Measurements from ENCODE around the gene EVC. TPM values are rescaled to one million over a fixed set of nuclear protein-coding genes. Genes with fewer than 3 reads are reported as not detected.

EVC gene
- total and polyA plus RNA-seq, 2 of the 4 experiments (the other 2 are of a cell fraction), result 16.8 to 18.9 TPM

DNA sequence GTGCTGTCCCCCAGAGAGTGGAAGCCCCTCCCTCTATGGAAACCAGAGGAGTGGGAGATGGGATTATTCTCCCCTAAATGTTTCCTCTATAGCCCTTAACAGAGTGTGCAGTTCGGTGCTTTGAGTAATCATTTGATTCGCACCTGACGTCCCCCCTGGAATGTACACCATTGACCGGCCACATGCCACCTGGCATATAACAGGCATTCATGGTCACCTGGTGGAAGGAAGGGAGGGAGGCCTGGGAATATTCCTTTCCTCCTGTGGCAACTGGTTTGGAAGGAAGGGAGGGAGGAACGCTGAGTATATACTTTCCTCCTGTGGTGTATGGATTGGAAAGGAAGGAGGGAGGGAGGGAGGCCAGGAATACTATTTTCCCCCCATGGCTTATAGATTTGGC, 104.6 kb downstream of the EVC start:
- ATAC-seq (ENCODE audit: low read depth) (no peak), DNase-seq (no peak)
- no peak overlapping the region for H2AFZ ChIP-seq (replicated peaks; ENCODE audit: low read length, poor library complexity)
- no TSS peak for BruUV-seq (replicated peaks)
- TF ChIP-seq, protein P1, sequence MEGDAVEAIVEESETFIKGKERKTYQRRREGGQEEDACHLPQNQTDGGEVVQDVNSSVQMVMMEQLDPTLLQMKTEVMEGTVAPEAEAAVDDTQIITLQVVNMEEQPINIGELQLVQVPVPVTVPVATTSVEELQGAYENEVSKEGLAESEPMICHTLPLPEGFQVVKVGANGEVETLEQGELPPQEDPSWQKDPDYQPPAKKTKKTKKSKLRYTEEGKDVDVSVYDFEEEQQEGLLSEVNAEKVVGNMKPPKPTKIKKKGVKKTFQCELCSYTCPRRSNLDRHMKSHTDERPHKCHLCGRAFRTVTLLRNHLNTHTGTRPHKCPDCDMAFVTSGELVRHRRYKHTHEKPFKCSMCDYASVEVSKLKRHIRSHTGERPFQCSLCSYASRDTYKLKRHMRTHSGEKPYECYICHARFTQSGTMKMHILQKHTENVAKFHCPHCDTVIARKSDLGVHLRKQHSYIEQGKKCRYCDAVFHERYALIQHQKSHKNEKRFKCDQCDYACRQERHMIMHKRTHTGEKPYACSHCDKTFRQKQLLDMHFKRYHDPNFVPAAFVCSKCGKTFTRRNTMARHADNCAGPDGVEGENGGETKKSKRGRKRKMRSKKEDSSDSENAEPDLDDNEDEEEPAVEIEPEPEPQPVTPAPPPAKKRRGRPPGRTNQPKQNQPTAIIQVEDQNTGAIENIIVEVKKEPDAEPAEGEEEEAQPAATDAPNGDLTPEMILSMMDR (conservative IDR thresholded peaks at IDR 0.05; ENCODE audit: low read depth, low read length), result no peak
- no peak for TF ChIP-seq POLR2A (IDR thresholded peaks at IDR 0.05; ENCODE audit: low read depth, low read length)
- TF ChIP-seq, protein P2, sequence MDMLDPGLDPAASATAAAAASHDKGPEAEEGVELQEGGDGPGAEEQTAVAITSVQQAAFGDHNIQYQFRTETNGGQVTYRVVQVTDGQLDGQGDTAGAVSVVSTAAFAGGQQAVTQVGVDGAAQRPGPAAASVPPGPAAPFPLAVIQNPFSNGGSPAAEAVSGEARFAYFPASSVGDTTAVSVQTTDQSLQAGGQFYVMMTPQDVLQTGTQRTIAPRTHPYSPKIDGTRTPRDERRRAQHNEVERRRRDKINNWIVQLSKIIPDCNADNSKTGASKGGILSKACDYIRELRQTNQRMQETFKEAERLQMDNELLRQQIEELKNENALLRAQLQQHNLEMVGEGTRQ (IDR thresholded peaks at IDR 0.05; ENCODE audit: low read depth, low read length), result no peak
- no peak for TF ChIP-seq MAFK (IDR thresholded peaks at IDR 0.05; ENCODE audit: low read depth, low read length)
- TF ChIP-seq, protein P3, sequence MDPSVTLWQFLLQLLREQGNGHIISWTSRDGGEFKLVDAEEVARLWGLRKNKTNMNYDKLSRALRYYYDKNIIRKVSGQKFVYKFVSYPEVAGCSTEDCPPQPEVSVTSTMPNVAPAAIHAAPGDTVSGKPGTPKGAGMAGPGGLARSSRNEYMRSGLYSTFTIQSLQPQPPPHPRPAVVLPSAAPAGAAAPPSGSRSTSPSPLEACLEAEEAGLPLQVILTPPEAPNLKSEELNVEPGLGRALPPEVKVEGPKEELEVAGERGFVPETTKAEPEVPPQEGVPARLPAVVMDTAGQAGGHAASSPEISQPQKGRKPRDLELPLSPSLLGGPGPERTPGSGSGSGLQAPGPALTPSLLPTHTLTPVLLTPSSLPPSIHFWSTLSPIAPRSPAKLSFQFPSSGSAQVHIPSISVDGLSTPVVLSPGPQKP (IDR thresholded peaks at IDR 0.05; ENCODE audit: borderline replicate concordance, low read depth, low read length), result no peak
- no peak for TF ChIP-seq RAD21 (IDR thresholded peaks at IDR 0.05; ENCODE audit: low read length)
- no peak for TF ChIP-seq NFE2L2 (IDR thresholded peaks at IDR 0.05; ENCODE audit: low read depth, low read length)
- no peak for TF ChIP-seq SMC3 (IDR thresholded peaks at IDR 0.05; ENCODE audit: low read depth, low read length)
- no peak for TF ChIP-seq FOS (IDR thresholded peaks at IDR 0.05; ENCODE audit: low read depth, low read length)
- no peak for TF ChIP-seq MAZ (IDR thresholded peaks at IDR 0.05; ENCODE audit: borderline replicate concordance, low read depth, low read length)
- TF ChIP-seq RCOR1 (IDR thresholded peaks at IDR 0.05; ENCODE audit: insufficient replicate concordance, low read length), result no peak
- no peak for TF ChIP-seq CHD1 (IDR thresholded peaks at IDR 0.05; ENCODE audit: low read depth, low read length)
- TF ChIP-seq CEBPB (IDR thresholded peaks at IDR 0.05; ENCODE audit: low read depth, low read length), result no peak
- no peak for TF ChIP-seq RFX5 (IDR thresholded peaks at IDR 0.05; ENCODE audit: low read depth, low read length)
- no peak for TF ChIP-seq MXI1 (IDR thresholded peaks at IDR 0.05; ENCODE audit: borderline replicate concordance, low read depth, low read length)
- intact Hi-C loops (cut with micrococcal nuclease), result no loop called here
- no peak overlapping the region for H4K5ac ChIP-seq (ENCODE audit: low read depth, low read length)
- H2BK20ac ChIP-seq (ENCODE audit: low read depth, low read length), result no peak overlapping the region
- dilution Hi-C loops (cut with HindIII; ENCODE audit: low sequenced_read_pairs, unreplicated experiment), result no loop called here
- no peak overlapping the region for H2AK9ac ChIP-seq (replicated peaks; ENCODE audit: low read depth, low read length, poor library complexity)
- H4K91ac ChIP-seq (ENCODE audit: insufficient read depth, low read depth, low read length), result no peak overlapping the region
- no peak overlapping the region for H3K23ac ChIP-seq (ENCODE audit: low read depth, low read length)
- H3K9ac ChIP-seq (ENCODE audit: low read depth, low read length), result no peak overlapping the region
- H3K18ac ChIP-seq (ENCODE audit: low read depth, low read length), result no peak overlapping the region
- H3K36me3 ChIP-seq (ENCODE audit: control insufficient read depth, insufficient read depth, low read length), result peaks cover 69% of the 10 kb centered on the region
- no peaks in the 10 kb centered on the region for H3K4me1 ChIP-seq (ENCODE audit: control insufficient read depth, insufficient read depth, low read length)
- CTCF ChIA-PET, result no interaction called here
- in situ Hi-C loops (cut with MboI; ENCODE audit: low sequenced_read_pairs), result no loop called here
- no peak overlapping the region for H3K4me2 ChIP-seq (ENCODE audit: low read depth, low read length)
- H2BK15ac ChIP-seq (ENCODE audit: low read depth, low read length), result no peak overlapping the region
- H3K56ac ChIP-seq (ENCODE audit: extremely low read depth, insufficient read depth, low read length), result no peak overlapping the region
- peaks cover 26% of the 10 kb centered on the region for H4K20me1 ChIP-seq (ENCODE audit: insufficient read depth, low read length)
- no peak overlapping the region for H2BK120ac ChIP-seq (ENCODE audit: low read depth, low read length)
- H3K27ac ChIP-seq (ENCODE audit: insufficient read depth, low read length), result no peak overlapping the region
- no peak overlapping the region for H3K14ac ChIP-seq (replicated peaks; ENCODE audit: low read depth, low read length)
- H3K27me3 ChIP-seq (ENCODE audit: control insufficient read depth, insufficient read depth, low read length), result no peaks in the 10 kb centered on the region
- POLR2A ChIA-PET (ENCODE audit: unreplicated experiment), result no interaction called here
- H3K4ac ChIP-seq (ENCODE audit: low read depth, low read length), result no peak overlapping the region
- WGBS, 2 experiments (ENCODE audit: extremely low coverage in 2 of 2, insufficient read length in 1 of 2), result no CpG with 5 or more reads among the region's 5 CpGs
- no peak overlapping the region for H4K8ac ChIP-seq (ENCODE audit: low read depth in 2 of 2, low read length in 2 of 2)
- no peak overlapping the region for H2AK5ac ChIP-seq (ENCODE audit: low read depth, low read length)
- peaks cover 6% of the 10 kb centered on the region; the same call in 1 of the 2 replicates for H3K9me1 ChIP-seq (ENCODE audit: insufficient read depth, low read length)
- no peak overlapping the region for H3K4me3 ChIP-seq (ENCODE audit: insufficient read depth, low read depth, low read length)
- H3K9me3 ChIP-seq (ENCODE audit: control insufficient read depth, insufficient read depth, low read length), result no peaks in the 10 kb centered on the region
- H3K79me1 ChIP-seq (ENCODE audit: low read depth in 1 of 2, low read length in 2 of 2), result peaks cover 3 to 36% of the 10 kb centered on the region in 2 experiments; a peak in 3 of 4 replicates
- H2BK5ac ChIP-seq (ENCODE audit: low read depth, low read length, poor library complexity, severe bottlenecking), result no peak overlapping the region

Measured in IMR-90 (cell line).